KOPT-K1 (cell line): ENCODE measurements around the gene PACSIN2.
"Not testable (repeated sequence)": the region's sequence is repeated elsewhere in the genome, so short reads cannot be mapped to it uniquely, and the experiment has no call there.

Experiments
- H3K27ac ChIP-seq: fragments of 200-600 bp; sonication (generic); 2 replicates; pipeline ENCODE4 v1.5.1; 2016; ENCODE audit warnings: antibody characterized with exemption, mild to moderate bottlenecking, low read depth, low read length; ENCODE audit not compliant: poor library complexity, severe bottlenecking
- H3K36me3 ChIP-seq: fragments of 200-600 bp; sonication (generic); 2 replicates; pipeline ENCODE4 v1.5.1; 2017; ENCODE audit warnings: antibody characterized with exemption, mild to moderate bottlenecking, low read length, moderate library complexity; ENCODE audit not compliant: insufficient read depth
- H3K9me3 ChIP-seq: fragments of 200-600 bp; sonication (generic); 2 replicates; pipeline ENCODE4 v1.5.1; 2017; ENCODE audit warnings: antibody characterized with exemption, low read length, mild to moderate bottlenecking; ENCODE audit not compliant: insufficient read depth, poor library complexity, severe bottlenecking

Gene PACSIN2

DNA sequence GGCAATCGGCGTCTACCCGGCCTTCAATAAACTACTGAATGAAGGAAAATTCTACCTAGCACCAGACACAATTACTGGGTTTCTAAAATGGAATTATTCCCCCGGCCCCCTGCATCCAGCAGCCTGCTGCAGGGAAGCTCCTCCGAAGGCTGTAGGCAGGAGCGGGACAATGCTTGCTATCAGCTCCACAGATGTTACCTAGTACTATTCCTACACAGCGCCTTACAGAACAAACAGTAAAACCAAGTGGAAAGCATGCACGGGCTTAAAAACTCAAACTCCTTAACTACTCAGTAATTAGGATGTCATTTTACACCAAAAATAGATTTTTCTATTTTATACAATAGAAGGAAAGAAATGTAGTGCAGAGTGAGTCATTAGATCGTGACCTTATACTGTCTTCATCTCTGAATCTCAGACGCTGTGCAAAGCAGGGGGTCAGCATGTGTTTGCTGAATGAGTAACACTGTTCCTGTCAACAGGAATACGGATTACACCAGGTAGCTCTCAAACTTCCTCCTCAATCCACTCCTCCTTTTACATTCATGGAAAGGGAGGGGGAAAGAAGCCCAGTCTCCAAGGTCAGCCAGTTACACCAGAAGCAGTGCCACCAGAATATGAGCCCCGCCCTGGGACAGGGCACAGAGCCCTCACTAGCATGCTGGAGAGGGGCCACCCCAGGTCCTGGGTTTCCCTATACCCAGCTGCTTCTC is 74.9 kb downstream of the PACSIN2 start:
- Histone ChIP-seq H3K27ac (no peak overlapping the region), H3K9me3 (no peaks in the 10 kb centered on the region), H3K36me3 (no peaks in the 10 kb centered on the region)

DNA sequence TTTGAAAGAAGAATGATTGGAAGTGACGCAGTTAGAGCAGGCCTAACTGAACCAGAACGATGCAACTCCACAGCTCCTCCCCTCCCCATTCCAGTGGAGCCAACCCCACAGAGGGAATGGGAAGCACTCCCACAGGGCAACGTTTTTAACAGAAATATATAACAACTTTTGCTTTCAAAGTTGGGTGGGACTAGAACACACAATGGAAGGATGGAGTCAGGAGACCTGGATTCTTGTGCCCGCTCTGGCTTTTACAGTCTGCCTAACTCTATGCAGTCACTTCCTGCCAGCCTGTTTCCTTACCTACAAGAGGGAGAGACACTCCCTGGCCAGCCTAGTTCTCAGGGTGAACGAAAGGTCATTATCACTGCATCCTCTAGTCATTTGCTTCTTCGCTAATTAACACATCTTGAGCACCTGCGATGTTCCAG is 75.5 kb downstream of the PACSIN2 start:
- Histone ChIP-seq H3K9me3 (no peaks in the 10 kb centered on the region), H3K27ac (no peak overlapping the region), H3K36me3 (no peaks in the 10 kb centered on the region)

DNA sequence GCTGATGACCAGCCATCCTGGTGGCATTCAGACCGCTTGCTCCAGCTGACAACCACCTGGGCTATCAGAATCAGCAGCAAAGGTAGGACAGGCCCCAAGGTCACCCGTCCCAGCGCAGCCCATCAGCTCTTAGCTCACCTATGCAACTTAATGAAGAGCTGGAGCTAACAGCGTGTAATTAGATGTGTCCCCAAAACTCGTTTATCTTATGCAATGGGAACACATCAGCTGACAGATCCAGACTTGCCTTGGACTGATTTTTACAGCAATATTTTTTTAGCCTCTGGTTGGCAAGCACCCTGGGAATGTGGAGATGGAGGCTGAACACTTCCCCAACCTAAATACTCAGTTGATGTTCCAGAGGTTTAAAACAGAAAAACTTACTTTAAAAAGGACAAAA is 76.0 kb downstream of the PACSIN2 start:
- Histone ChIP-seq H3K36me3 (no peaks in the 10 kb centered on the region), H3K27ac (no peak overlapping the region), H3K9me3 (no peaks in the 10 kb centered on the region)

DNA sequence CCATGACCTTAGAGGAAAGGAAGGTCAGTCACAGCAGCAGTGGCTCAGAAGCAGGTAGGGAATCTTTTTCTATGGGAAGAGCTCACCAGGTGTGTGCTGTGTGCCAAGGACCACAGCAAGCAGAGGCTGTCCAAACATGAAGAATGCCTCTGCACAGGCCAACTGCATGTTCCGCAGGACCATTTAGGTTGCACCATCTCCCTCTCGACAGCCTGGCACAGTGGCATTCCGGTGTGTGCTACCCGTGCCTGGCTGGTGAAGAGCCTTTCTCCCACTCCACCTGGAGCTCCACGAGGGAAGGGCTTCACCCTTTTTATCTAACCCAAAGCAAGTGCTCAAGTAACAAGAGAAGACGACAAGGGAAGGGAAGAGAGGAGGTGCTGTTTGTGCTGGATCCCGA is 76.5 kb downstream of the PACSIN2 start:
- no peak overlapping the region for H3K27ac ChIP-seq
- no peaks in the 10 kb centered on the region for H3K36me3 ChIP-seq
- no peaks in the 10 kb centered on the region for H3K9me3 ChIP-seq

DNA sequence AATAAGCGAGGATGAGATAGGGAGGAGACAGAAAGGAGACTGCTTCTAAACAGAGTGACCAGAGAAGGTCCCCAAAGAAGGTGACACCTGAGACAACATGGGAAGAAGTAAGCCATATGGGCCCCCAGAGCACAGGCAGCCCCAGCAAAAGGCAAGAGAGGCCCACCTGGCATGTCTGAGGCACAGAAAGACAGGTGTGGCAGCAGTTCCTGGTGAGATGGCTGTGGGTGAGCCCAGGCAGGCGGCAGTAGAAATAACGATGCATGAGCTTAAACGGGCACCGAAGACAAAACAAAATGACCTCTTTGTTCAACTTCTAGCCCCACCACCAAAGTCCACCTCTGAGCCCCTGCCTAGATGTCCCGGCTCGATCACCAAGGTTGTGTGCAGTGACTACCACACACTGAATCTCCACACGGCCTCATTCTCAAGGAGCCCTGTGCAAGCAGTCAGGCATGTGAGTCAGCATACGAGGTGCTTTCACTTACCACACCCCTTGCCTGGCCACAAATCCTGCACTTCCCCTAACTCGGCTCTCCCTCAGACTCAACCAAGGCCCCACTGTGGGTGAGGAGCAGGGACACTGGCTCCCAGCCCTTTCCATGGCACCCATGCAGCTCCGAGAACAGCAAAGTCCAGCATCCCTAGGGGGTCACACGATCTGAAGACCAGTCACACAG is 77.6 kb downstream of the PACSIN2 start:
- Histone ChIP-seq H3K27ac (no peak overlapping the region), H3K9me3 (no peaks in the 10 kb centered on the region), H3K36me3 (no peaks in the 10 kb centered on the region)

DNA sequence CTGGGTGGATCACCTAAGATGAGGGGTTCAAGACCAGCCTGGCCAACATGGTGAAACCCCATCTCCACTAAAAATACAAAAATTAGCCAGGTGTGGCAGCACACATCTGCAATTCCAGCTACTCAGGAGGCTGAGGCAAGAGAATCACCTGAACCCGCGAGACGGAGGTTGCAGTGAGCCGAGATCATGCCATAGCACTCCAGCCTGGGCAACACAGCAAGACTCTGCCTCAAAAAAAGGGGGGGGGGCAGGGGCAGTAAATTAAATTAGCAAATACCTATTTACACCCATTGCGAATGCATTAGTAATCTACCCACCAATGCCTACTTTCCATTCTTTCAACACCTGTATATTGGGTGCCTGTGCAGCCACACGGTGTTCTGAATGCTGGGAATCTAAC is 78.3 kb downstream of the PACSIN2 start:
- H3K36me3 ChIP-seq, H3K9me3 ChIP-seq, H3K27ac ChIP-seq: not testable (repeated sequence)

DNA sequence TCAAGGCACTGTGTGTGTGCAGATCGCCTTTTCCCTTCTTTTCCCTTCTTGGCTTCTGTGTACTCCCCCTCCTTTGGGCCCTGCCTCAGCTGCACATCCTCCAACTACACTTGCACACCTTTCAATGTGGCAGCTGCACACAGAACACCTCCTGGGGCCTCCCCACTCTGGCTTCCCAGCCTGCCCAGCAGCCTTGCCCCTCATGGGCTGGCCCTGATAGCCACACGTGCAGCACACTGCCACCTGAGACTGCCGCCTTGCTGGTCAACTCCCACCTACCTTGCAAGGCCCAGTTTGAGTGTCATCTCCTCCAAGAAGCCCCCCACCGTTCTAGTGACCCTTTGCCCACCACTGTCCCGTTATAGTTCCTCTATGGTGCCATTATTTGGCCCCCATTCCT is 80.6 kb downstream of the PACSIN2 start:
- H3K36me3 ChIP-seq = no peaks in the 10 kb centered on the region
- no peaks in the 10 kb centered on the region for H3K9me3 ChIP-seq
- no peak overlapping the region for H3K27ac ChIP-seq

DNA sequence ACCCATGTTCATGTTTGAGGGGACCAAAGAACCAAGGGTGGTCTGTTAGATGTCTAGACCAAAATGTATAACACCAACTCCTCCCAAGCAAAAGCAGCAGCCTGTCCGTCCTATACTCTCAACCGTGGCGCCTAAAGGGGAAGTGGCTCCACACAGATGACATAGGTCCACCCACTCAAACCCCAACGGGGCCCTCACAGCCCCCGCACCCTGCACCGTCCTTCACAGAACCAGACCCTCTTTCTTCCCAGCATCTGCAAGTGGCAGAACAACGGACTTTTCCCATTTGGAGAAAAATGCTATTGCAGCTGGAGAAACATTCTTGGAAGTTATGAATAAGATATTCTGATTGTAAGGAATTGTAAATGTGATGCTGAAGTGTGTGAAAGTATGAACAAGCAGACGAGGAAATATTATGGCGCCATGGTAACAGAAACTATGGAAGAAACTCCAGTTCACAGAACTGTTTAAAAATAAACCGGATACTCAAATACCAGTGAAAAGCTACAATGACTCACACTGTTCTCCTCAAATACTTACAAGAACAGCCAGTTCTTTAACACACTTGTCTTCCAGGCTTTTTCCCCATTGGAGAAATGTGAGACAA is 81.4 kb downstream of the PACSIN2 start:
- H3K36me3 ChIP-seq = no peaks in the 10 kb centered on the region
- no peaks in the 10 kb centered on the region for H3K9me3 ChIP-seq
- no peak overlapping the region for H3K27ac ChIP-seq

DNA sequence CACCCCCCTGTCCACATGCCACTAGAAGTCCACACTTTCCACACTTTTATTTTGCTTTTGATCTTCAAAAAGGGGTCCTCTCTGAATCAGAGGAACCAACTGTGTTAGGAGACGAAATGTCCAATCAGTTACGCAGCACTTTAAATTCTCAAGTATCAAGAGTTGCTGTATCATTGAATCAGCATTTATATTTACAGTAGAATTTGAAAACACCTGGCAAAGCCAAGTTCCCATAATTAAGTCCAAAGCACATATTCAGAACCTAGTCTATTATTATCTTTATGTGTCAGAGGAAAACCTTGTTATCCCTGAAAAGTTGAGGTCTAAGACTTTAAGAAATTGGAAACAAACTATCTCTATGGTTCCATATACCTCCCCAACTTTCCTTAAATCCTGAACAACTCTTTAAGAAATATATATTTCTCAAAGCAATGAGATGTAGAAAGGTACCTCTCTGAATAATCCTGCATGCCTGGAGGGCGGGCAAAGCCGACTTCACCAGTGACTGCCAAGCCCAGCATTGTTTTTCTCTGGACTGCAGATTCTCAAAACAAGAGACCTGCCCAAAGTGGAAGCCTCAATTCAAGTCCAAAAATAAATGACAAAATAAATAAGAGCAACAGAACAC is 82.0 kb downstream of the PACSIN2 start:
- Histone ChIP-seq H3K36me3 (no peaks in the 10 kb centered on the region), H3K9me3 (no peaks in the 10 kb centered on the region), H3K27ac (no peak overlapping the region)

DNA sequence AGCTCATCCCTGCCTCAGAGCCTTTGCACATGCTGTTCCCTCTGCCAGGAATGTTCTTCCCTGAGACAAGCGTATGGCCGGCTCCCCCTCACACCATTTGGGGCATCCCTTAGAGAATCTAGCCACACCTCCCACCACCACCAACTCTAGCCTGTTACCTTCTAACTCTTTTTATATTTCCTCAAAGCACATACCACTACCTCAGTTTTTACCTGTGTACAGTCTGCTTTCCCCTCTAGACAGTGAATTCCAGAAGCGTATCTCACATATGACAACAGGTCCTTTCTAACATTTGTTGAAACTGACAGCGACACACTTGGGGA is 82.8 kb downstream of the PACSIN2 start:
- Histone ChIP-seq H3K36me3 (no peaks in the 10 kb centered on the region), H3K9me3 (no peaks in the 10 kb centered on the region), H3K27ac (no peak overlapping the region)

DNA sequence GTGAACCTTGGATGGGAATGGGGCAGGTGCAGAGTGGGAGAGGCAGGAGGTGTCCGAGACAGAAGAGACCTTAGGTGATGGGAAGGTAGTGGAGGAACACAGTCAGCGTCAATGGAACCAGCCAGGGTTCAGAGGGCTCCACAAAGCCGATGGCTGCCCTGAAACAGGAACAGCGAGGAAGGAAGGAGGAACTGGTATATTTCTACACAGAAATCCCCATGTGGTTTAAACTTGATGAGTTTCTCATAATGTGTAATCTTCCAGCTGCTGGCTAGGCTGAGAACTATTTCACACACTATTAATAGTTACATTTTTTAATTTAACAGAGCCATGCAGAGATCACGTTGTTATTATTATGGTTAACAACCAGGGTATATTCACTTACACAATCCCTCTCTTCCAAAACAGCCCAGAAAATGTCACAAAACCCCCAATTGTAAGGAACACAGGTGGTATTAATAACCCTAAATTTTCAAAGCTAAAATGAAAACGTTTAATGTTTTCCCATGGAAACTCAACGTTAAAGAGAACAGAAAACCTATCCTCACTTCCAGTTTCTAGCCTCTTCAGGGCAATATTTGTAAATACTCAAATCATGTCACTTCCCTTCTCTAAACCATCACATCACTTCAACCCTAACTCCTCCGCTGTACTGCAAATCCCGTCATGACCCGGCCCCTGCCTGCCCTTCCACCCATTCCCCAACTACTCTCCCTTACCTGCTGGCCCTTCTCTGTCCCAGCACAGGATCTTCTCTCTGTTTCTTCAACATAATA is 83.3 kb downstream of the PACSIN2 start:
- Histone ChIP-seq H3K9me3 (no peaks in the 10 kb centered on the region), H3K27ac (no peak overlapping the region), H3K36me3 (no peaks in the 10 kb centered on the region)

DNA sequence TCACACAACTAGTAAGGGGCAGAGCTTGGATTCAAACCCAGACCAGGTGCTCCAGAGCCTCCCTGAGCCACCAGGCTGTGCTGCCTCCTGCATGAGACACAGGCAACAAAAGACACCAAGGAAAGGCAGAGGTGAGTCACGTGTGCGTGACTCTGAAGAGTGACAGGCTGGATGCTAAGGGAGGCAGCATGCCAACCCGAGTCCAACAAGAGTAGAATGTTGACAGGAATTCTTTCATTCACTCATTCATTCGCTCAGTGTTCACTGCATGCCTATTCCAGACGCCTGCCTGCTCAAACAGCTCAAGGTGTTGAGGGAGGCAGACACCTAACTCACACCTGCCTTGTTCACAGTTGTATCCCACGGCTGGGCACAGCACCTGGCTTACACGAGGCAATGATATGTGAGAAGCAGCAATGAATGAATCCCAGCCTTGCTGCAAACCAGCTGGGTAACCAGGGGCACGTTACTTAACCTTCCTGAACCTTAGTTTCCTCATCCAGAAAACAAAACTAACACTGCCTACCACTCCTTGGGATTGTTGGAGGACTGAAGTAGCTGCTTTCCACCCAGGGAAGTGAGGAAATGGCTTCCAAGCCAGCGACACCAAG is 84.0 kb downstream of the PACSIN2 start:
- H3K9me3 ChIP-seq = no peaks in the 10 kb centered on the region
- no peaks in the 10 kb centered on the region for H3K36me3 ChIP-seq
- H3K27ac ChIP-seq = no peak overlapping the region

DNA sequence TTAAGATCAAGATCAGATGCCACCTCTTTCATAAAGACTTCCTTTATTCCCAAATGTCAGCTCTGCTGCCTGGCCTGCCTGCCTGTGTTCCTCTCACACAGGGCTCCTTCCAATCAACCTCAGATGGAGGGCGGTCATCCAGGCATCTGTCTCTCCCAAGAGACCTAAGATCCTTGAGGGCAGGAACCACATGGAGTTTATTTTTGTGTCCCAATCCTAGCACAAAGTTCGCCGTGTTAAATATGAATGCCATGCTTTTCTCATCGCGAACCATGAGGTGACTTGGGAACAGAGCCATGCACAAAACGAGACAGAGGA is 85.2 kb downstream of the PACSIN2 start:
- H3K9me3 ChIP-seq = no peaks in the 10 kb centered on the region
- H3K27ac ChIP-seq = no peak overlapping the region
- no peaks in the 10 kb centered on the region for H3K36me3 ChIP-seq

DNA sequence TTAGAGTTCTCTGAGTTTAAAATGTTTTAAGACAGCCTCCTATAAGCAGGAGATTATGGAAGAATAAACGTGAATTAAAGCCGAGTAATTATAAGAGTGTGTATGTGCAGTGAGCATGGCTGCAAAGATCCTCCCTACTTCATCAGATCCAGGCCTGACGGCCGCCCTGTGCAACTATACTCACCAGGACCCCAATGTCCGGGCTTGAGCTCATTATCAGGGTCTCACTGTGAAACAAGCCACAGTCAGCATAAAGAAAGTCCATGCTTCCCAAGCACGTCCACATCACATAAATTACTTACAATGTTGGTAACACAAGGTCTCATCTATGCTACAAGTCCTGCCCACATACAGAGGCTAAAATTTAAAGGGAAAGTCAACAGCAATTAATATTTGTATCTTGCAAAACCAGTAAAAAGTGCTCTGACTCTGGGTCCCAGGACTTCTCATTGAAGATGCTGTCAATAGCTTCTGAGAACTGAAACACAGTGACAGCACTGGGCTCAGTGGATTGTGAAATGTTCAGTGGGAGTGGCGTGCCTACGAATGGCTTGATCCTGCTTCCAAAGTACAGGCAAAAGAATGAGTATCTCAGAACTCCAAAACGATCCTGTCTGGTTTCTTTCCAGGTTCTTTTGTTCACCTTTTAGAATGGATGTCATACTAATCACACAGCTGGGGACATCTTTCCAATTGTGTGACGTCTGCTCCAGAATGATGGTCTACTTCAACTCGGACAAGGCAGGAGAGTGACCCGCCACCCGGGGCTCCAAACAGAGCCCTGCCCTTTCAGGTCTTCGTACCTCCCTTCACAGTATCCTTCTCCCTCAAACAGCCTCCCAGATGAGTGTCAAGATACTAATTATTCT is 85.7 kb downstream of the PACSIN2 start:
- Histone ChIP-seq H3K9me3 (no peaks in the 10 kb centered on the region), H3K27ac (no peak overlapping the region), H3K36me3 (no peaks in the 10 kb centered on the region)
